GM21717 (cell line): Measurements from ENCODE around the gene DIP2B.
"Not testable (repeated sequence)": the region's sequence is repeated elsewhere in the genome, so short reads cannot be mapped to it uniquely, and the experiment has no call there.

Experiments
- ATAC-seq: cut with Tn5 transposase; IDR thresholded peaks from one replicate; pipeline ENCODE4 v1.9.1; 2021; ENCODE audit warnings: mild to moderate bottlenecking, moderate library complexity; ENCODE audit not compliant: unreplicated experiment

Gene DIP2B

GRCh38 chr12:50665170-50665569, 160.4 kb downstream of the DIP2B start:
- no peak for ATAC-seq

DNA sequence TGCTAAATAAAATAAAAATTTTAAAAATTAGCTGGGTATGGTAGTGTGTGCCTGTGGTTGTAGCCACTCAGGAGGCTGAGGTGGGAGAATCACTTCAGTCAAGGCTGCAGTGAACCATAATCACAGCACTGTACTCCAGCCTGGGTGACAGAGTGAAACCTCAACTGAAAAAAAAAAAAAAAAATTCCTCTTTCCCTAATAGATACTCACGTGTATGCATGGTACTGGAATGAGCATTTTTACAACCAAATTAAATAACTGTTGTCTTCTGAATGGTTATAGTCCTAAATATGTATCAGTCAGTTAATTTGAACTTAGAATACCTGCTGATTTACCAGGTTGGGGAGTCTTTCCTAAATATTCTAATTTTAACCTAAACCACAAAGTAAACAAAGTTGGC, 160.8 kb downstream of the DIP2B start:
- no peak for ATAC-seq

DNA sequence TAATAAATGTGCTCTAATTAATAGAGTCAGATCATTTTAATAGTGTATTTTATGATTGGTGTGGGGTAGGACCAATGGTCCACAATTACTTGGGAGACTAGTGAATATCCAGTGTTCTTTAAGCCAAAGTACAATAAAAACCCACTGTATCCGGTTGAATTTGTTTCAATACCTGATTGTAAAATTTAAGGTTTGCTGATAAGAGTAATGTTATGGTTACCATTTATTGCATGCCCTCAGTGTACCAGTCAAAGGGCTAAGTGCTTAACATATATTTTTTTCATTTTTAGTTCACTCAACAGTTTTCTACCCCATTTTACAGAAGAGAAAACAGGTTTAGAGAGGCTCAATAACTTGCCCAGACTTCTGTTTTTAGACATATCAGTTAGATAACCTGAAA, 161.2 kb downstream of the DIP2B start:
- no peak for ATAC-seq

DNA sequence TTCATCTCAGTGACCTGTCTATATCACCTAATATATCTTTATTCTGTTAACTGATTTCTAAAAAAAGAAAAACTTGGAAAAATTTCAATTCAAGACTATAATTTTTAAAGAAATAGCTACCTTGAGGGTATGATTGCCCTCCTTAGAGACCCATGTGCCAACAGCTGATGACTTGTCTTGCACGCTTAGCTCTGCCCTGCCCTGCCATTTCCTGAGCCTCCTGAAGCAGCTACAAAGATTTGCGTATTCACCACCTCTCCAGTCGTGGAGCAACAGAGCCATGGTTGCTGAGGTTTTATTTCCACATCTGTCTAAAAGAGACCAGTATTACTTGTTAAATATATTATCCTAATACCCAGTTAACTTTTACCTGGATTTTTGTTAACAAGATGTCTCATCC, 167.4 kb downstream of the DIP2B start:
- no peak for ATAC-seq

GRCh38 chr12:50676756-50677155, 172.0 kb downstream of the DIP2B start:
- ATAC-seq = no peak

- no peak for ATAC-seq
Measured at GRCh38 chr12:50677858-50678257, 173.1 kb downstream of the DIP2B start.

DNA sequence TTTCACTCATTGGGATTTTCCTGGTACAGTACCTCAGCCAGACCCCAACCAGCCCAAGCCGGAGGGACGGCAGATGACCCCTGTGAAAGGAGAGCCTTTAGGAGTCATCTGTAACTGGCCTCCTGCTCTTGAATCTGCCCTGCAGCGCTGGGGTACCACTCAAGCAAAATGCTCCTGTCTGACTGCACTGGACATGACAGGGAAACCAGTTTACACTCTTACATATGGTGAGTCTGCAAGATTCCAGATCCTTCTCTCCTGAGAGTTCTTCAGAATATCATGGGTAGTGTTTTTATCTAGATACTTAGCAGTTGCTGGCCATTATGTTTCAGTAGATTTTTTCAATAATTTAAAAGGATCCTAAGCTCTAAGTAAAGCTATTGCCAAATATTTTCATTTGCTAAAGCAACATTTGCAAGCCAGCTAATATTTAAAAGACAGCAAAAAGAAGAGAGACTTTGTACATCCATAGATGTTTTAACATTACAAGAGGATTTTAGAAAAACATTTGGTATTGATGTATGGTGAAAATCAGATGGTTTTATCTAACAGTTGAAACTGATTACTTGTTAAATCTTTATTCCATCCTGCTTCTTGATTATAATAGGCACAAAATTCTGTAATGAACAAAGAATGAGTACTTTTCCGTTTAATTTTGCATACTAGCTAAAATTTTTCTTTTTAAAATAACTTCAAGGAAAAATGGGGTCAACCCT, 174.0 kb downstream of the DIP2B start:
- no peak for ATAC-seq

GRCh38 chr12:50679612-50680011, 174.8 kb downstream of the DIP2B start:
- no peak for ATAC-seq

- ATAC-seq = not testable (repeated sequence)
Measured at GRCh38 chr12:50681064-50681463, 176.3 kb downstream of the DIP2B start.

GRCh38 chr12:50685641-50686040, 180.9 kb downstream of the DIP2B start:
- ATAC-seq = no peak

DNA sequence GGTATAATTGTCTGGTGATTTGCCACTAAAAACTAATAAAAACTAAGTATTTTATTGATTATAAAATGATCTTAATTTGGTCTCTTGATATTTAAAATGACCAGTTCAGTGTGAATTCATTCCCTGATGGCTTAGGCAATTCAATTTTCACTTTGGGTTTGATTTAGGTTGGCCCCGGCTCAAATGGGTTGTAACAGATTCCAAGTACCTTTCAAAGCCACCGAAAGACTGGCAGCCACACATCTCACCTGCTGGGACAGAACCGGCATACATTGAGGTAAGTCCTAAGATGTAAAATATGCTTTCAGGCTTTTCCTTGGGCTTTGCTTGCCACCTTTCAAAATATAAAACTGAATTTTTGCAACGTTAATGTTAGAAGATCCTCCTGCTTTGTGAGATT, 181.6 kb downstream of the DIP2B start:
- no peak for ATAC-seq

GRCh38 chr12:50686976-50687375, 182.2 kb downstream of the DIP2B start:
- no peak for ATAC-seq

DNA sequence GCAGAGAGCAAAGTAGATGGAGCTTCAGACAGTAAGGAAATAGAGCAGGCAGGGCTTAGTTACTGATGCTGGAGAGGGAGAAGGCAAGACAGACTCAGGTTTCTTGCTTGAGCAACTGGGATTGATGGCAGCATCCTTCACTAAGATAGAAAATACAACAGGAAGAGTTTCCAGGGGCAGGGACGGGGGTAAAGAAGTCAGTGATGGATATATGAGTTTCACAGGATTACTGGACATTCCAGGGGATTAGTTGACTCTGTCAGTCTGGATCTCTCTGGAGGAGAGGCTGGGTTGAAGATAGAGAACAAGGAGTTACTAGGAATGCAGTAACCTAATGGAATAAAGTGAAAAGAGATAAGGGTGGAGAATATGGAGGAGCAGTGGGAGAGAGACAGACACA, 184.7 kb downstream of the DIP2B start:
- no peak for ATAC-seq

GRCh38 chr12:50690925-50691324, 186.1 kb downstream of the DIP2B start:
- no peak for ATAC-seq

- no peak for ATAC-seq
Measured at GRCh38 chr12:50695961-50696360, 191.2 kb downstream of the DIP2B start.

GRCh38 chr12:50696931-50697330, 192.1 kb downstream of the DIP2B start:
- ATAC-seq = no peak

GRCh38 chr12:50699154-50699553, 194.4 kb downstream of the DIP2B start:
- ATAC-seq = no peak

GRCh38 chr12:50699940-50700339, 195.2 kb downstream of the DIP2B start:
- ATAC-seq = no peak

DNA sequence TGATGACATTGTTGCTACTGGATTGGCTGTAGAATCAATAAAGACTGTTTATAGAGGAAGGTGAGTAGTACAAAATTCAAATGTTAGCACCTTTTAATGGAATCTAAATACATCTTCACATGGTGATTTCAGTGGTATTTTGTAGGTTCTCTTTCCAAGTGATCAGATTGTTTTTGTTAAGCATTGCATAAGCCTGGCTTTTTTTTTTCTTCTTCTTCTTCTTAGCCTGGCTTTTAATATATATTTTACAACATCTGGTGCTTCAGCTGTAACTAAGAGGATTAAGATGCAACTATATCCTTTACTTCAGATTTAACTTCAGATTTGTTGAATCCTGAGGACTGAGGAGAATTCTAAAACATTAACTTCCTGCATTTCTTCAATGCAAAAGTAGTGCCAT, 201.8 kb downstream of the DIP2B start:
- ATAC-seq = no peak

- no peak for ATAC-seq
Measured at GRCh38 chr12:50707396-50707795, 202.6 kb downstream of the DIP2B start.

DNA sequence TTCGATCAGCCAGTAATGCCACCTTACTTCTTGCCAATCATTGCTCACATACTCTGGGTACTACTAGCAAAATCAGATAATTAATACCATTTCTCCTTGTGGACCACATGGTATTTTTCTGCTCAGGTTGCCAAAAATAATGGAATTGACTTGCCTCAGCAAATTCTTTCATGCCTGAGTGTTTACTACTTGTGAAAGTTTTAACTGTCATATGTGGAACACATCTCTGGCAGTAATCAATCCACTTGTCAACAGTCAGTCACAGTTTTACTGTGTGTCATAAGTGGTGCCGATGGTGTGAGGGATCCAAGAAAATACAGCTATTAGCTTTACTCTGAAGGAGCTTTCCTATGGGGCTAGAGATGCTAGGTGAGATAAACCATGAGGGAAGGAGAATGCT, 203.8 kb downstream of the DIP2B start:
- ATAC-seq = no peak

DNA sequence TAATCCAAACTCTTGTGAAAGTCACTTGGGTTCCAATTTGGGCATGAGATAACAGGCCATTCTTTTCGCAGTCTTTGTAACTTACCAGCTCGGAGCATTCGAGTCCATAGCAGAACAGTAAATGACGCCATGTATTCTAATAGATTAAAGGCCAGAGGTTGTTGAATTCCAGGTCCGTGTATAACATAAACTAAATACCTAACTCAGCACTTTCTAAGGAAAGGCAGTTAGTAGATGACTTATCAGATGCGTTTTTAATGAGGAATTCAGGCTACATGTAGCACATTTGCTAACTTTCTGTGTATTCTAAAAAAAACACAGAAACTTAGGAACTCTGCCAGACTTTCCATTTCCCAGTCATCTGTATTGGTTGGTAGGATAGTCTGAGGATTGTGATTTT, 206.3 kb downstream of the DIP2B start:
- ATAC-seq = no peak

DNA sequence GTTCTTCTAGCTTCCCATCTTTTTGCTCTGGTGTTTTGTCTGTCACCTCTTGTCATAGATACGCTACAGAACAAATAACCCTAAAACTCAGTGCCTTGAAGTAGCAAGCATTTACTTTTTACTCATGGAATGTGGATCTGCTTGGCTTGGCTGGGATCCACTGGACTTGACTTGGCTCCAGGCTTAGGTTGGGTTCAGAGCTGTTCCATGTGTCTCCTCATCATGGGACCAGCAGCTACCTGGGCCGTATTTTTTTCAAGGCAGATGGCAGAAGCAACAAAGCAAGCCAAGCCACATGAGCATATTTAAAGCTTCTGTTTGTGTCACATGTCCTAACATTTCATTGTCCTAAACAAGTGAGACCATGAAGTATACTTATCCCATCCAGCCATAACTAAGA, 210.4 kb downstream of the DIP2B start:
- no peak for ATAC-seq
